UCSD-AML1 (cell line): ENCODE data around the gene ARHGEF9.
"Not testable (repeated sequence)": the region's sequence is repeated elsewhere in the genome, so short reads cannot be mapped to it uniquely, and the experiment has no call there.

Source experiments
- DNase-seq: peaks from one replicate; lab custom pipeline; 2025; ENCODE audit not compliant: unreplicated experiment; lab: John Stamatoyannopoulos, UW

The ARHGEF9 gene

GRCh38 chrX:63661676-63662075 is 123.3 kb downstream of the ARHGEF9 start:
- DNase-seq, result no peak

GRCh38 chrX:63658920-63659319 is 126.1 kb downstream of the ARHGEF9 start:
- no peak for DNase-seq

- no peak for DNase-seq
These were observed 127.2 kb downstream of the ARHGEF9 start for GRCh38 chrX:63657821-63658220.

GRCh38 chrX:63656871-63657580 is 128.0 kb downstream of the ARHGEF9 start:
- DNase-seq, result no peak

- no peak for DNase-seq
These were observed 132.8 kb downstream of the ARHGEF9 start for GRCh38 chrX:63652086-63652765.

GRCh38 chrX:63645748-63646147 is 139.3 kb downstream of the ARHGEF9 start:
- not testable (repeated sequence) for DNase-seq

- DNase-seq, result no peak
These were observed 149.3 kb downstream of the ARHGEF9 start for GRCh38 chrX:63635750-63636149.

GRCh38 chrX:63613531-63614028 is 171.4 kb downstream of the ARHGEF9 start:
- no peak for DNase-seq

GRCh38 chrX:63585936-63586335 is 199.1 kb downstream of the ARHGEF9 start:
- no peak for DNase-seq
